Gastroesophageal sphincter (tissue), 4 donors: ENCODE data around the gene TRRAP. TPM values are rescaled to one million over a fixed set of nuclear protein-coding genes. Genes with fewer than 3 reads are reported as not detected.

Experiments used
- ATAC-seq: fragments of 150-250 bp; one replicate; pipeline ENCODE4 v1.9.1; 2016; ENCODE audit warnings: mild to moderate bottlenecking, moderate library complexity
- H3K27ac ChIP-seq, 4 donors: fragments of 200-600 bp; sonication (generic) in 3 of 4; 1 replicate in 3 of 4; 2 replicates in 1 of 4; pipeline ENCODE4 v1.5.1; 2016 to 2019
- H3K27me3 ChIP-seq: fragments of 200-600 bp; sonication (generic); one replicate; pipeline ENCODE4 v1.5.1; 2019
- H3K36me3 ChIP-seq, 2 donors: fragments of 200-600 bp; sonication (generic); one replicate each; pipeline ENCODE4 v1.5.1; 2019; ENCODE audit warnings: control low read depth in 1 of 2
- H3K4me1 ChIP-seq, 3 donors: fragments of 200-600 bp; sonication (generic); 1 replicate in 2 of 3; 2 replicates in 1 of 3; pipeline ENCODE4 v1.5.1; 2016 to 2019; ENCODE audit warnings: control low read depth in 2 of 3
- H3K4me3 ChIP-seq, 2 donors: fragments of 200-600 bp; sonication (generic); one replicate each; pipeline ENCODE4 v1.5.1; 2019; ENCODE audit warnings: mild to moderate bottlenecking in 1 of 2, moderate library complexity in 1 of 2
- H3K9me3 ChIP-seq, 3 donors: fragments of 200-600 bp; sonication (generic); one replicate each; pipeline ENCODE4 v1.5.1; 2017 to 2019; ENCODE audit warnings: control low read depth in 2 of 3
- CTCF ChIP-seq, 4 experiments: fragments of 200-600 bp in 2 of 4; fragments of 450-650 bp in 2 of 4; sonication (generic) in 1 of 4; IDR thresholded peaks; one replicate each; pipeline ENCODE4 v1.5.1; 2017 to 2019; ENCODE audit warnings: antibody characterized with exemption in 4 of 4, mild to moderate bottlenecking in 2 of 4, moderate library complexity in 2 of 4
- EP300 ChIP-seq: sonication (generic); formaldehyde crosslinking; IDR thresholded peaks from one replicate; pipeline ENCODE4 v1.6.1; 2017; ENCODE audit warnings: antibody characterized with exemption, mild to moderate bottlenecking
- POLR2A ChIP-seq, 2 donors: fragments of 450-650 bp; IDR thresholded peaks; one replicate each; pipeline ENCODE4 v1.6.1; 2017; ENCODE audit warnings: antibody characterized with exemption in 2 of 2, mild to moderate bottlenecking in 2 of 2, moderate library complexity in 1 of 2
- POLR2AphosphoS5 ChIP-seq: sonication (generic); formaldehyde crosslinking; IDR thresholded peaks from one replicate; pipeline ENCODE4 v1.6.1; 2017; ENCODE audit warnings: antibody characterized with exemption
- WGBS, 2 donors: methylation state at CpG; one replicate each; pipeline ENCODE4 v1.1.5; 2018; ENCODE audit warnings: low coverage in 1 of 2; 5-methylcytosine and 5-hydroxymethylcytosine counted together
- total RNA-seq, 4 donors: library from RNA; depleted of rRNA; stranded (reverse); fragments of >200 nt; gene quantifications; one replicate each; pipeline ENCODE4 v1.1.0, GENCODE V29; 2016

The TRRAP gene
- total RNA-seq, 4 donors from 2014 or later = 19.1 to 34.8 (median 28.4) TPM

GRCh38 chr7:99011706-99012404, 133.5 kb downstream of the TRRAP start:
- H3K27ac ChIP-seq = no peak overlapping the region
- 93% methylated on average over 14 of the region's 36 CpGs; no CpG with 5 or more reads in 1 of the 2 donors for WGBS, 2 donors
- peaks cover 0 to 93% of the 10 kb centered on the region in 2 donors for H3K36me3 ChIP-seq
- TF ChIP-seq POLR2AphosphoS5 = no peak
- TF ChIP-seq POLR2A (IDR thresholded peaks at IDR 0.05) = no peak
- no peak for TF ChIP-seq CTCF (IDR thresholded peaks at IDR 0.05)
- TF ChIP-seq EP300 = no peak
- no peaks in the 10 kb centered on the region for H3K27me3 ChIP-seq
- H3K4me1 ChIP-seq = no peaks in the 10 kb centered on the region
- no peak for ATAC-seq
- no peak overlapping the region for H3K4me3 ChIP-seq
- no peaks in the 10 kb centered on the region for H3K9me3 ChIP-seq

- WGBS, 2 donors = 79 to 93% methylated on average over 4 to 12 of the region's 13 CpGs
- Histone ChIP-seq H3K27me3 (no peaks in the 10 kb centered on the region), H3K4me3 (no peak overlapping the region), H3K27ac (no peak overlapping the region), H3K4me1 (no peaks in the 10 kb centered on the region), H3K9me3 (no peaks in the 10 kb centered on the region), H3K36me3 (peaks cover 0 to 84% of the 10 kb centered on the region in 2 donors)
- ATAC-seq = no peak
- TF ChIP-seq CTCF (IDR thresholded peaks at IDR 0.05) (no peak), POLR2A (IDR thresholded peaks at IDR 0.05) (no peak), EP300 (no peak), POLR2AphosphoS5 (no peak)
Measured at GRCh38 chr7:99012722-99013121, 134.4 kb downstream of the TRRAP start.

GRCh38 chr7:99013266-99014112, 135.2 kb downstream of the TRRAP start:
- ATAC-seq = no peak
- no peak for TF ChIP-seq POLR2A (IDR thresholded peaks at IDR 0.05)
- no peak for TF ChIP-seq POLR2AphosphoS5
- no peak for TF ChIP-seq EP300
- no peak for TF ChIP-seq CTCF (IDR thresholded peaks at IDR 0.05)
- Histone ChIP-seq H3K27me3 (no peaks in the 10 kb centered on the region), H3K36me3 (peaks cover 0 to 76% of the 10 kb centered on the region in 2 donors), H3K27ac (no peak overlapping the region), H3K4me3 (no peak overlapping the region), H3K9me3 (no peaks in the 10 kb centered on the region), H3K4me1 (no peaks in the 10 kb centered on the region)
- WGBS, 2 donors = 79% methylated on average over 5 of the region's 25 CpGs; no CpG with 5 or more reads in 1 of the 2 donors

- no peaks in the 10 kb centered on the region for H3K4me1 ChIP-seq
- peaks cover 0 to 68% of the 10 kb centered on the region in 2 donors for H3K36me3 ChIP-seq
- no peak overlapping the region for H3K27ac ChIP-seq
- no peaks in the 10 kb centered on the region for H3K27me3 ChIP-seq
- H3K4me3 ChIP-seq = no peak overlapping the region
- 94 to 95% methylated on average over 2 to 4 of the region's 18 CpGs for WGBS, 2 donors
- no peak for ATAC-seq
- TF ChIP-seq EP300 (no peak), POLR2A (IDR thresholded peaks at IDR 0.05) (no peak), CTCF (IDR thresholded peaks at IDR 0.05) (no peak), POLR2AphosphoS5 (no peak)
- H3K9me3 ChIP-seq = no peaks in the 10 kb centered on the region
Measured at GRCh38 chr7:99014113-99014985, 136.0 kb downstream of the TRRAP start.
